Fibroblast of villous mesenchyme (primary cell): Measurements from ENCODE around the gene BTBD16. TPM values are rescaled to one million over a fixed set of nuclear protein-coding genes. Genes with fewer than 3 reads are reported as not detected.

ENCODE experiments used
- DNase-seq: peaks from one replicate; pipeline ENCODE4 v3.0.0-alpha.2; 2010; ENCODE audit warnings: low read depth
- H3K4me3 ChIP-seq: 2 replicates; pipeline ENCODE4 v1.5.1; 2011; ENCODE audit warnings: low read depth, mild to moderate bottlenecking, low read length
- CTCF ChIP-seq: IDR thresholded peaks from 2 replicates; pipeline ENCODE4 v1.5.1; 2012; ENCODE audit warnings: low read depth, mild to moderate bottlenecking, low read length; ENCODE audit not compliant: insufficient read depth
- total RNA-seq: library from RNA; depleted of rRNA; stranded (reverse); fragments of >200 nt; gene quantifications from 2 replicates; pipeline ENCODE4 v1.2.3, GENCODE V29; 2012

BTBD16 gene
- total RNA-seq, 1 donor: not detected

- no peak for DNase-seq
These were observed 88.5 kb downstream of the BTBD16 start for GRCh38 chr10:122359621-122360020.

GRCh38 chr10:122361046-122361445 lies 90.0 kb downstream of the BTBD16 start:
- no peak for TF ChIP-seq CTCF
- H3K4me3 ChIP-seq: no peak overlapping the region
- no peak for DNase-seq

More at GRCh38 chr10:122359621-122360020, 88.5 kb downstream of the BTBD16 start:
- no peak for TF ChIP-seq CTCF
- no peak overlapping the region for H3K4me3 ChIP-seq

- DNase-seq: no peak
- no peak for TF ChIP-seq CTCF
- no peak overlapping the region for H3K4me3 ChIP-seq
These were observed 91.0 kb downstream of the BTBD16 start for GRCh38 chr10:122362031-122362592.

- H3K4me3 ChIP-seq: no peak overlapping the region
- no peak for TF ChIP-seq CTCF
- DNase-seq: no peak
These were observed 91.5 kb downstream of the BTBD16 start for GRCh38 chr10:122362621-122363020.

- DNase-seq: no peak
These were observed 92.2 kb downstream of the BTBD16 start for GRCh38 chr10:122363311-122363710.

GRCh38 chr10:122363722-122364463 lies 92.8 kb downstream of the BTBD16 start:
- DNase-seq: no peak
- no peak overlapping the region for H3K4me3 ChIP-seq
- no peak for TF ChIP-seq CTCF

More at GRCh38 chr10:122363311-122363710, 92.2 kb downstream of the BTBD16 start:
- no peak overlapping the region for H3K4me3 ChIP-seq
- TF ChIP-seq CTCF: no peak
